ENCODE data around the gene PLCD1.
"Not testable (repeated sequence)": the region's sequence is repeated elsewhere in the genome, so short reads cannot be mapped to it uniquely, and the experiment has no call there.

PLCD1 gene

GRCh38 chr3:38036286-38036685, 6.8 kb upstream of the PLCD1 start:
- DNase-seq = no peak

DNA sequence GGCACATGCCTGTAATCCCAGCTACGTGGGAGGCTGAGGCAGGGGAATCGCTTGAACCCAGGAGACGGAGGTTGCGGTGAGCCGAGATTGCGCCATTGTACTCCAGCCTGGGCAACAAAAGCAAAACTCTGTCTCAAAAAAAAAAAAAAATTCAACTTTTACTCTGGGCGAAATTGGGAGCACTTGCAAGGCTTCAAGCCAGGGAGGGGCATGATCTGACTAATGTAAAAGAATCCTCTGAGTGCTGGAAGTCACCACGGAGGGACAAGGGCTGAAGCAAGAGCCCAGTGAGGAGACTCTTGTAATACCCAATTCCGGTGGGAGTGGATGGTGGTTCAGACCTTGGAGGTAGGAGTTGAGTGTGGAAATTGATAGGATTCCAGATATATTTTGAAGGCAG, 4.9 kb upstream of the PLCD1 start:
- not testable (repeated sequence) for DNase-seq

GRCh38 chr3:38033586-38033985, 4.1 kb upstream of the PLCD1 start:
- not testable (repeated sequence) for DNase-seq

DNA sequence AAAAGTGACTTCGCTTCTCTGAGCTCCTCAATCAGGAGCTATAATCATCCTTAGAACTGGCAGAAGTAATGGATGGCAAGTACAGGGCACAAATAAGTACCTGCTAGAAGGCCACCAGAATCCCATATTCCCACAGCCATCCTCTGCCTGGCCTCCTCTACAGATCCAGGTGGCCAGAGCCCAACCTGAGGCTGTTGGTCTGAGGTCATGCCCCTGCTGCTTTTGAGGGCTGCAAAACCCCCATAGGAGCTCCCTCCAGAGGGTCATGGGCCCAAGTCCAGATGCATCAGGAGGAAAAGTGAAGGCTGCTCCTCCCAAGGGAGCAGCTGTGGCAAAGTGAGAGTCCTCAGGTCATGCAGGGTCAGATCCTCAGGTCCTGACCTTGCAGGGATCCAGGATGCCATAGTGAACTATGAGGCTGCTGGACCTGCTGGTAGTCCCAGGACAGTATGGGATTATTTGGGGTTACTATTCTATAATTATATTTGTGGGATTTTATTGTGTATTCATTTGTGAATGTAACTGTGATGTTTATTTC, 3.0 kb upstream of the PLCD1 start:
- no peak for DNase-seq

- peak in 1 of 2 experiments; percentile 6 for DNase-seq
These were observed 1.9 kb upstream of the PLCD1 start for GRCh38 chr3:38031022-38031994.

DNA sequence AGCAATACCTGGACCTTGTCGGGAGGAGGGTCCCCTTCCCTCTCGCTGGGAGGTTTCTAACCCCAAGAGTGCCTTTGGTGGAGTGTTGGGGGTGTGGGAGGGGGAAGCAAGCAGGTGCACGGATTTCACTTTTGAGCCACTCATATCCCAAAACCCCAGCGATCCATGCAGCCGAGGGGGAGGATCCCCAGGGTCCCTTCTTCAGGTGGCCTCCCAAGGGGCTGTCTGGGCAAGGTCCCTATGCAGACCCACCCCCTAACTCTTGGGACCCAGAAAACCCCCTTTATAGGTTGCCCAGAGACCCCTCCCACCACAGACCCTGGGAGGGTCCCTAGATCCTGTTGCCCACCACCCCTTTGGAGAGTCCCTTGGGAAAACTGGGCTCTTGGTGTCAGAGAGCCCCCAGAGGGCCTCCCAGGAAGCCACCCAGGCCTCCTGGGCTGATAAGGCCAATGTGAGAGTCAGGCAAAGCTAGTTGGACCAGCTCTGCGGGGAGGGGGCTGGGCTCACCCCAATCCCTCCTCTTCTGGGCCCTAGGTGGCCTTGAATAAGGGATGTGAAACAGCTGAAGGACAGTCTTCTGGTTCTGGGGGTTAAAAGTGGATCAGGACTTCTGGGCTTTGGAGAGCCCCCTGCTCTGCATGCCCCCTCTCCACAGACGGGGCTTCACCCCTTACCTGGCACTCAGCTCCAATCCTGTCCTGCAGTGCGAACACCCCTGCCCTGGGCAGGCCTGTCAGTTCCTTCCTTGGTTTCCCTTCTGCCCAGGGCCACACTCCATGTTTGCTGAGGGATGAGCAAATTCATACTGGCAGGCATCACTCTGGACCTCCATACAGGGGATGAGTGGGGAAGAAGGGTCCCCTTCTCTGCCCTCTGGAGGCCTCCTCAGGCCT, 932 bp upstream of the PLCD1 start:
- no peak for DNase-seq

DNA sequence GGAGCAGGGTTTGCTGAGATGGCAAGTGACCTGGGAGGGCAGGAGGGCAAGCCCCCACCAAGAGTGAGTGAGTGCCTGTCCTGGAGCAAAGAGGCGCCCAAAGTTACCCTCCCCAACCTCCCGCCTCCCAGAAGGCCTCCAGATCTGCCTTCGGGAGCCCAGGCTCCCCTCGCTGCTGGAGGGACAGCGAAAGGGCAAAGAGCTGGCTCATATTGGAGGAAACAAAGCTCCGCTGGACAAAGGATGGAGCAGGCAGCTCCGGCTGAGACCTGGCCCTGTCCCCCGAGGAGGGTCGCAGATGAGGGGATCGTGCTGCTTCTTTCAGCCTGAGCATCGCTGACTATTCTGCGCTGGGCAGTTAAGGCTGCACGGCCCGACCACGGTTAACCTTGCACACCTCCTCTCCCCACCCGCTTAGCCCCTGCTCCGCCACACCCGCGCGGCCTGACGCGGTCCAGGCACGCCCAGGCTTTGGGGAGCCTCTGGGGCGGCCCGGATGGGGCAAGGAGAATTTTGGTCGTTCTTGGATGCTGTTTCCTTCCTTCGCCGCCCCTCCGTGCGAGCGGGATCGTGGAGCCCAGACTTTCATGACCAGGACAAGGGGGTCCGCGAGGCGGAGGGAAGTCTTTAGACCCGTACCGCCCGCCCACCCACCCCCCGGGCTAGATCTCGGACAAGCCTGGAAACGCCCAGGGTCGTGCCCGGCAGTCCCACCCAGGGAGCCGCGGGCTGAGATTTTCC, 651 bp downstream of the PLCD1 start:
- DNase-seq = no peak

GRCh38 chr3:38027466-38028465, 1.7 kb downstream of the PLCD1 start:
- DNase-seq = no peak

DNA sequence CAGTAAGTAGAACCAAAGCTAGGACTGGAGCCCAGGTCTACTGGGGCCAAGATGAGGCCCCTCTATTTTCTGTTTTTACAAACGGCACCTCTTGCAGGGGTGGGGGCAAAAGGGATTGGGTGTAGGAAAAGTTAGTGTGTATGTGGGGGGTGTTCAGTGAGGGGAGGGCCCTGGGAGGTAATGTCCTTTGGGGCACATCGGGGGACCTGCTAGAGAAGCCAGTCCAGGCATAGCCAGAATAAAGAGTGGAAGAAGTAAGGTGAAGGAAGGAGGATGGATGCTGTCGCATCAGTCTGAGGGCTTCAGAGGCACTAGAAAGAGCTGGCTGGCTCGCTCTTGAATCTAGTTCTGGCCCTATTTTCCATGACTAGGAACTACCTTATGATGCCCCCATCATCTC, 2.6 kb downstream of the PLCD1 start:
- no peak for DNase-seq

DNA sequence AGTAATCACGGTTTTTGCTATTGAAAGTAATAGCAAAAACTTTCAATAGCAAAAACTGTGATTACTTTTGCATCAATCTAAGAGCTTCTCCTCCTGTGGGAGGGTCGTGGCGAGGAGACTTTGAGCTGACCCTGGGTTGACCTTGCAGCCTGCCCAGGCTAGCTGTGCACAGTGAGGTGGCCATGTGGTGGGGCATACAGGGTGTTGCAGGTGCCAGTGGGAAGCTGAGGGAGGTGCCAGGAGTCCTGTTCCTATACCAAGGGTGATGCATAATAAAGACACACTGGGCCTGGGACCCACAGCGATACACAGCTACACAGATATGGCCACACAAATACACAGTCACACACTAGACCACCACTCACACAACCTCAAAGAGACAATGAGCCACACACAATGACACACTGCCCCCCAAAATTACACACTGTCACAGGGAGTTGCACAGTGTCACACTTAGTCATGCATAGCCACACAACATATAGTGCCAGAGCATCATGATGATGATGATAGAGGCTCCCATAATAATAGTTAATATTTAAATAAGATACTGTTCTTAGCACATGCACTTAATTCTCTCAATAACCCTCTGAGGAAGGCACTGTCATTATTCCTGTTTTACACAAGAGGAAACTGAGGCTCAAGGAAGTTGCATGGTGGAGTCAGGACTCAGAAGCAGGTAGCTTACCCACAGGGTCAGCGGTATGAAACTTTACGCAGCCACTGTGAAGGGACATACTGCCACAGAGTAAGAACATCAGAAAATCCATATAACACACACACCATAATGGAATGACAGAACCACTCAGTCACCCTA, 6.3 kb downstream of the PLCD1 start:
- no peak for DNase-seq

DNA sequence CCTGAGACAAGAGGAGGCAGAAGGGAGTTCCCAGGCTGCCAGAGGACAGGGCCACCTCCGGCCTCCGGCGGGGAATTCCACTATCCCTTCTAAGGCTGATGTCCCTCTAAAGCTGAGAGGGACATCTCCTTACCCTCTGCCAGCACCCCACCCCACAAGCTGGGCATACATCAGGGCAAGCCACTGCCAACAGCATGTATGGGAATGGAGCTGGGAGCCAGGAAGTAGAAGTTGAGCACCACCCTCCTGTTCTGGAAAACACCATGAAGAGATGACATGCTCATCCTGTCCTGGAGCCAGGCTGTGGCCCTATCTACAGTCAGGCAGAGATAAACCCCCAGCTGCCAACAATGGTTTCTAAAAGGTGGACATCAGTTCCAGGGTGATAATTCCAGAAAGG, 7.1 kb downstream of the PLCD1 start:
- no peak for DNase-seq

DNA sequence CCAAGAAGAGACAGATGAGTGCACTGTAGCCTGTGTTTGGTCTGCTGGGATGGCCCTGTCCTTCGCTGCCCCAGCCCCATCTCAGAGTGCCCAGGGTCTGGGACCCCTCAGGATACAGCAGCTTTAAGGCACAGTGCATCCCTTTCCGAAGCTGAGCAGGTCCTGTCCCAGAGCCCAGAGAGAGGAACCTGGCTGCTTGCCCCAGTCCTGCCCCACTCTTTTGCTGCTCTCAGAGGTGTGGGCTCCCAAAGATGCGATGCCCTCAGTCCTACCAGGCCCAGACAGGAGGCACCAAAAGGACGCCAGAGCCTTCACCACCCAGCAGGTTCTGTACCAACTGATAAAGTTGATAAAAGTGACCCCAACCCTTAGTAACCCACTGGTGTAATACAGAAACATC, 8.2 kb downstream of the PLCD1 start:
- no peak for DNase-seq

GRCh38 chr3:38020342-38020726, 9.1 kb downstream of the PLCD1 start:
- no peak for DNase-seq

DNA sequence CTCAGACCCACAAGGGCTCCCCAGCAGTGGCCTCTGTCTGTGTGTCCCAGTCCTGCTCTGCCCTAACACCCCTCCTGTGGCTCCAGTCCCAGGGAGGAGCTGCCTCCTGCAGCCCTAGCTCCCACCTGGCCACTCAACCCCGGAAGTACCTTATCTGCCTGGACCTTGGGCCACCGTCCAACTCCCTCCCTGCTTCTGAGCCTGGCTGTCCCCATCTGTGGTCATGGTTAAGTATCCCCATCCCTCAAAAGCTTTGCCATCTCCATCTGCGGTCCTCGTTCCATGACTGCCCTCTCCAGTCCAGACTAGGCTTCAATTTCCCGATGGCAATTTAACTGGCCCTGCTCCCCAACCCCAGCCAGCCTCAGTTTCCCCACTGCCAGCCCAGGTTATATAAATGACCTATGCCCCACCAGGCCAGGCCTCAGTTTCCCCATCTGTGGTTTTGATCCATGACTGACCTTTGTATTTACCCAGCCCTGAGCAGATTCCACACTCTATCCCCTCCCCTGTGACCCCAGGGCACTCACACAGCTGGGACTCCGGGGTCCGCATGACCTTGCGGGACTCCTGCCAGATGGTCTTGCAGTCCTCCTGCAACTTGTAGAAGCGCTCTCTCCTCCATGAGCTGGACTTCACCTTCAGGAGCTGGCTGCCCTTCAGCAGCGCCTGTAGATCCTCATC, 9.6 kb downstream of the PLCD1 start:
- DNase-seq = no peak

DNA sequence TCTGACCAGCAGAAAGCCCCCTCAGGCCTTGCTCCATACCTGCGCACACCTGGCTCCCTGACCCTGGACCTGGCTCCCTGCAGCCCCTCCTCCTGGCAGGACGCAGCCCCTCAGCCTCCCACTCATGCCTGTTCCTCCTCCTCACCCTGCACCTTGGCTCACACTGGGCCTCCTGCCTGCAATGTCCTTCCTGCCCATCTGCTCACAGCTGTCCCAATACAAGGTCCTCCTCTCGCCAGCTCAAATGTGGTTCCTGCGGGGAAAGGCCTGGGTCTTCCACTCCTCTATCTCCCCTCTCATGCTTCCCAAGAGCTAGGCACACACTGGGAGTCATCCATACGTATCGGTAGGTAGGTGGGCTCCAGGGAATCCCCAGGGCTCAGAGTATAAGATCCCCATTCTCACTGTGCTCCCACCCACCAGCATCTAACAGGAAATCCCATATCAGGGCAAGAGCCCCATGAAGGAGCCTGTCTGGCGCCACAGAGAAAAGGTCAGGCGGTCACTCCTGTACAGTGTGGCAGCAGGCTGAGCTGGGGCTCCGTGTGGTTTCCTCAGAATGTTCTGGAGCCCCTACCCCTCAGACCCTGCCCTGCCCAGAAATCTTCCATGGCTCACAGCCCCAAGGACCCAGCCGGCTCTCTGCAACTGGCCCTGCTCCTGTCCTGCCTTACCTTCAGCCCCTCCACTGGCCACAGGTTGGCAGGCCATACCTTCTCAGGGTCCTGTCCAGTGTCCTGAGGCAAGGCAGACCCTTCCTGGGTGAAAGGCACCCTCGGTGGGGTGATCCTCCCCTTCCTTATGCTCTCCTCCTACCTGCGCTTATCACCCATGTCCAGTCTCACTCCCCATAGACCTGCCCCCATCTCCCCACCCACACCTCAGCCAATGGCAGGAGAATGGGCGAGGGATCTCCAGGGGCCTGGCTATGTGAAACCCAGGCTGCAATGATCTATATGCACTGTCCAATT, 10.9 kb downstream of the PLCD1 start:
- DNase-seq = no peak

GRCh38 chr3:38017445-38018295, 11.8 kb downstream of the PLCD1 start:
- DNase-seq = no peak

DNA sequence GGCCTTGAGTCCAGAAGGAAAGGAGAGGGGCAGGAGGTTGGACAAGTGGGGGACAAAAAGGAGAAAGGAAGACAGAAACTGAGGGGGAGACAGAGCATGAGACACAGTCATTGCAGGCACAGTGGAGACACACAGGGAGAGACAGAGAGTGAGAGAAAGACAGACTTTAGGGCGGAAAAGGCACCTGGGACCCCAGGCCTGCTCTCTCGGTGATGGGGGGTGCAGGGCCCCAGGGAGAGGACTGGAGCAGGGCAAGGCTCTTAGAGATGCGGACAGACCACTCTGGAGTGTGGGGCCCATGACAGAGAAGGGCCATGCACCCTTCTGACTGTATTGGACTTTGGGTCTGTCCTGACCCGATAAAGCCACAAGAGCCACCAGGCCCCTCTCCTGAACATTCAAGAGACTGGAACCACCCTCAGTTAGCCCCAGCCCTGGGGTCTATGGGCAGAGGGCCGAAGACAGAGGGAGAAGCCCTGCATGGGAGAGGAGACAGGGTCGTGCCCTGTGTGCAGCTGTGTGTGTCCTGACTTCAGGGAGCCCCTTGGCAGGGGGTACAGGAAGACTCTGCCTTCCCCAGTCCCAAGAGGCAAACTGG, 12.5 kb downstream of the PLCD1 start:
- DNase-seq = no peak

All from NCI-H526 (cell line).